Sigmoid colon (tissue), 7 donors: ENCODE data around the gene SPINT1. TPM values are rescaled to one million over a fixed set of nuclear protein-coding genes. Genes with fewer than 3 reads are reported as not detected.

Experiments used
- DNase-seq: peaks from one replicate; pipeline ENCODE4 v3.0.0-alpha.2; 2019
- H3K27ac ChIP-seq, 4 donors: fragments of 200-600 bp; sonication (generic); one replicate each; pipeline ENCODE4 v1.5.1; 2016 to 2019; ENCODE audit warnings: mild to moderate bottlenecking in 1 of 4
- H3K27me3 ChIP-seq, 3 donors: fragments of 200-600 bp; sonication (generic); one replicate each; pipeline ENCODE4 v1.5.1; 2019; ENCODE audit warnings: mild to moderate bottlenecking in 1 of 3
- H3K36me3 ChIP-seq, 4 donors: fragments of 200-600 bp; sonication (generic); one replicate each; pipeline ENCODE4 v1.5.1; 2016 to 2019
- H3K4me1 ChIP-seq, 4 donors: fragments of 200-600 bp; sonication (generic); one replicate each; pipeline ENCODE4 v1.5.1; 2017 to 2019
- H3K4me3 ChIP-seq, 4 donors: fragments of 200-600 bp; sonication (generic); one replicate each; pipeline ENCODE4 v1.5.1; 2017 to 2019; ENCODE audit warnings: mild to moderate bottlenecking in 2 of 4, moderate library complexity in 1 of 4
- H3K9me3 ChIP-seq, 4 donors: fragments of 200-600 bp in 3 of 4; sonication (generic) in 3 of 4; one replicate each; pipeline versions ENCODE4 v1.5.1 to v1.6.1; 2013 to 2019
- CTCF ChIP-seq, 4 experiments: fragments of 450-650 bp in 3 of 4; fragments of 200-600 bp in 1 of 4; IDR thresholded peaks; one replicate each; pipeline ENCODE4 v1.5.1; 2016 to 2019; ENCODE audit warnings: antibody characterized with exemption in 4 of 4, mild to moderate bottlenecking in 3 of 4, moderate library complexity in 2 of 4
- EP300 ChIP-seq, 4 donors: sonication (generic); formaldehyde crosslinking; IDR thresholded peaks; one replicate each; pipeline ENCODE4 v1.6.1; 2017; ENCODE audit warnings: antibody characterized with exemption in 4 of 4
- POLR2A ChIP-seq, 2 donors: fragments of 450-650 bp; IDR thresholded peaks; one replicate each; pipeline ENCODE4 v1.6.1; 2016; ENCODE audit warnings: antibody characterized with exemption in 2 of 2, mild to moderate bottlenecking in 2 of 2, moderate library complexity in 2 of 2
- POLR2AphosphoS5 ChIP-seq, 4 donors: sonication (generic); formaldehyde crosslinking; IDR thresholded peaks; one replicate each; pipeline ENCODE4 v1.6.1; 2017; ENCODE audit warnings: antibody characterized with exemption in 4 of 4
- WGBS, 2 donors: extraction: QIAGEN DNeasy Blood & Tissue Kit; methylation state at CpG; one replicate each; pipeline ENCODE4 v1.1.7; 2013; 5-methylcytosine and 5-hydroxymethylcytosine counted together
- intact Hi-C: fragments of 100-400 bp; cut with DNase I; formaldehyde crosslinking; loops from one replicate; pipeline ENCODE4 v1.15.1; 2023
- polyA plus RNA-seq, 3 donors: library from polyadenylated mRNA; stranded (reverse); fragments of 200-250 nt; gene quantifications; one replicate each; pipeline ENCODE4 v1.2.3, GENCODE V29; 2013
- total RNA-seq, 4 donors: library from RNA; depleted of rRNA; stranded (reverse); fragments of >200 nt; gene quantifications; one replicate each; pipeline ENCODE4 v1.1.0, GENCODE V29; 2016
- donor health status: healthy with polysubstance abuse.
- donor health status: Bipolar disorder and iron deficiency.
- donor health status: healthy.

The SPINT1 gene
- total and polyA plus RNA-seq, 7 donors: 1.1 to 146 (median 3.8) TPM

GRCh38 chr15:40819048-40819447, 24.8 kb upstream of the SPINT1 start:
- Histone ChIP-seq H3K4me1 (no peaks in the 10 kb centered on the region), H3K9me3 (no peaks in the 10 kb centered on the region), H3K36me3 (peaks cover 0 to 3% (median under 1%) of the 10 kb centered on the region in 4 donors), H3K4me3 (no peak overlapping the region), H3K27ac (no peak overlapping the region), H3K27me3 (no peaks in the 10 kb centered on the region)
- WGBS, 2 donors: 90 to 91% methylated on average over 7 of the region's 7 CpGs
- no peak for DNase-seq
- no peak for TF ChIP-seq POLR2A (IDR thresholded peaks at IDR 0.05)
- TF ChIP-seq CTCF (IDR thresholded peaks at IDR 0.05): no peak
- TF ChIP-seq EP300 (IDR thresholded peaks at IDR 0.05): no peak
- TF ChIP-seq POLR2AphosphoS5 (IDR thresholded peaks at IDR 0.05): no peak
- intact Hi-C loops: no loop called here

GRCh38 chr15:40821195-40821594, 22.7 kb upstream of the SPINT1 start:
- no peaks in the 10 kb centered on the region for H3K9me3 ChIP-seq
- no peaks in the 10 kb centered on the region for H3K36me3 ChIP-seq
- intact Hi-C loops: no loop called here
- WGBS, 2 donors: 94 to 96% methylated on average over 2 of the region's 2 CpGs
- no peaks in the 10 kb centered on the region for H3K4me1 ChIP-seq
- peaks cover 0 to 5% (median 0%) of the 10 kb centered on the region in 3 donors for H3K27me3 ChIP-seq
- no peak overlapping the region for H3K4me3 ChIP-seq
- DNase-seq: no peak
- TF ChIP-seq CTCF (IDR thresholded peaks at IDR 0.05): no peak
- H3K27ac ChIP-seq: no peak overlapping the region

GRCh38 chr15:40823572-40824343, 20.1 kb upstream of the SPINT1 start:
- Histone ChIP-seq H3K27me3 (peaks cover 0 to 8% (median 0%) of the 10 kb centered on the region in 3 donors), H3K9me3 (no peaks in the 10 kb centered on the region), H3K4me1 (no peaks in the 10 kb centered on the region), H3K27ac (no peak overlapping the region), H3K4me3 (no peak overlapping the region), H3K36me3 (no peaks in the 10 kb centered on the region)
- intact Hi-C loops: no loop called here
- no peak for DNase-seq
- TF ChIP-seq CTCF (IDR thresholded peaks at IDR 0.05): no peak
- TF ChIP-seq POLR2AphosphoS5 (IDR thresholded peaks at IDR 0.05): no peak
- TF ChIP-seq EP300 (IDR thresholded peaks at IDR 0.05): no peak
- TF ChIP-seq POLR2A (IDR thresholded peaks at IDR 0.05): no peak
- WGBS, 2 donors: 34 to 83% methylated on average over 1 of the region's 1 CpG

DNA sequence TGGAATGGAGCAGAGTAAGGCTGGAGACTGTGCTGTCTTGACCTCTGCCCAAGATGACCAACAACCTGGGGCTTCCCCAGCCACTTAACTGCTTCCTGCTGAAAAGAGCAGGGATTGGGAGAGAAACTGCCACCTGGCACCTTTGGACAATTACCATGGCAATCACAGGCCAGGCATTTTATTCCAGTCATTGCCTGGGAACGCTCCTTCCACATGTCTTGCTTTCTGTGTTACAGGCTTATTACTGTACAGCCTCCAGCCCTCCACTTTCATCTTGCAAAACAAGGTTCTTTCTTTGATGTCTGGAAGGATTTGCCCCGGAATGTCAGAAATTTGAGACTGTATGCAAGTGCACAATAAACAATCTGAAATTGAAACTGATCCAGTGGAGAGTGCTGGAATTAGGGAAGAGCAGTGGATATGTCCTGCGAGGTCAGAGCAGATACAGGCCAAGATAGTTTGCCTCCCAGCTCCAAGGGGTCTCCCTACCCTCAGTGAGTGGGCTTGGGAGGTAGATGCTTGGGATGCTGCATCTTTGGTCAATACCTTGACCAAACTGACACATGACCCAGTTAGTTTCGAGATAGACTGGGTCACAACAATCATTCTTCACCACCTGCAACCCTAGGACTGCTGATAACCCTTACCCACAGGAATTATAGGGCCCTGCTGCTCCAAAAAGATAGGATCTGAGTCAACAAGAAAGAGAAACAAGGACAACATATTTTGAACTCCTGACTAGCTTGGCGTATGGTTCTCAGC, 18.0 kb upstream of the SPINT1 start:
- Histone ChIP-seq H3K27me3 (peaks cover 0 to 8% (median 0%) of the 10 kb centered on the region in 3 donors), H3K27ac (no peak overlapping the region), H3K36me3 (no peaks in the 10 kb centered on the region), H3K9me3 (no peaks in the 10 kb centered on the region), H3K4me1 (no peaks in the 10 kb centered on the region), H3K4me3 (no peak overlapping the region)
- no peak for DNase-seq
- intact Hi-C loops: no loop called here
- WGBS, 2 donors: 18 to 60% methylated on average over 5 of the region's 5 CpGs
- TF ChIP-seq POLR2A (IDR thresholded peaks at IDR 0.05): peak in 1 of 2 donors; percentile 11
- TF ChIP-seq EP300 (IDR thresholded peaks at IDR 0.05): no peak
- no peak for TF ChIP-seq POLR2AphosphoS5 (IDR thresholded peaks at IDR 0.05)
- TF ChIP-seq CTCF (IDR thresholded peaks at IDR 0.05): no peak
